ENCODE measurements around the gene PARD3.

Gene PARD3

GRCh38 chr10:34565934-34566333, 249.2 kb downstream of the PARD3 start:
- no peak overlapping the region for H3K27ac ChIP-seq (ENCODE audit: low read depth, low read length)
- no peak overlapping the region for H3K4me2 ChIP-seq (ENCODE audit: low read length)
- no peaks in the 10 kb centered on the region for H3K9me2 ChIP-seq (replicated peaks; ENCODE audit: control insufficient read depth, low read length)
- no peak for TF ChIP-seq CTCF (IDR thresholded peaks at IDR 0.05; ENCODE audit: low read depth, low read length, poor library complexity, severe bottlenecking)
- no peak for TF ChIP-seq EZH2phosphoT487 (IDR thresholded peaks at IDR 0.05; ENCODE audit: borderline replicate concordance, low read length)
- H3K79me2 ChIP-seq (ENCODE audit: control insufficient read depth, low read length), result no peaks in the 10 kb centered on the region
- H4K20me1 ChIP-seq (ENCODE audit: control insufficient read depth, insufficient read depth, low read depth, low read length), result no peaks in the 10 kb centered on the region
- H3K4me1 ChIP-seq (ENCODE audit: control insufficient read depth, low read length), result peaks cover 9% of the 10 kb centered on the region
- no peaks in the 10 kb centered on the region for H3K9me3 ChIP-seq (ENCODE audit: control insufficient read depth, insufficient read depth, low read length)
- H3K36me3 ChIP-seq (ENCODE audit: control insufficient read depth, low read length), result no peaks in the 10 kb centered on the region
- no peak overlapping the region for H3K4me3 ChIP-seq (ENCODE audit: low read length)
- H3K27me3 ChIP-seq (ENCODE audit: control insufficient read depth, low read length), result no peaks in the 10 kb centered on the region
- no peaks in the 10 kb centered on the region for H3F3A ChIP-seq (ENCODE audit: control insufficient read depth, insufficient read depth)

- no peaks in the 10 kb centered on the region for H3K4me1 ChIP-seq (ENCODE audit: control insufficient read depth, low read length)
- no peak overlapping the region for H3K4me3 ChIP-seq (ENCODE audit: low read length)
- no peaks in the 10 kb centered on the region for H3F3A ChIP-seq (ENCODE audit: control insufficient read depth, insufficient read depth)
- TF ChIP-seq EZH2phosphoT487 (IDR thresholded peaks at IDR 0.05; ENCODE audit: borderline replicate concordance, low read length) (no peak), CTCF (IDR thresholded peaks at IDR 0.05; ENCODE audit: low read depth, low read length, poor library complexity, severe bottlenecking) (no peak)
- no peak overlapping the region for H3K27ac ChIP-seq (ENCODE audit: low read depth, low read length)
- no peaks in the 10 kb centered on the region for H3K27me3 ChIP-seq (ENCODE audit: control insufficient read depth, low read length)
- no peaks in the 10 kb centered on the region for H3K9me2 ChIP-seq (replicated peaks; ENCODE audit: control insufficient read depth, low read length)
- H3K79me2 ChIP-seq (ENCODE audit: control insufficient read depth, low read length), result no peaks in the 10 kb centered on the region
- H3K4me2 ChIP-seq (ENCODE audit: low read length), result no peak overlapping the region
- H3K36me3 ChIP-seq (ENCODE audit: control insufficient read depth, low read length), result no peaks in the 10 kb centered on the region
- H4K20me1 ChIP-seq (ENCODE audit: control insufficient read depth, insufficient read depth, low read depth, low read length), result no peaks in the 10 kb centered on the region
- no peaks in the 10 kb centered on the region for H3K9me3 ChIP-seq (ENCODE audit: control insufficient read depth, insufficient read depth, low read length)
Measured at GRCh38 chr10:34558093-34558583, 257.0 kb downstream of the PARD3 start.

GRCh38 chr10:34557173-34557572, 257.9 kb downstream of the PARD3 start:
- H3F3A ChIP-seq (ENCODE audit: control insufficient read depth, insufficient read depth), result no peaks in the 10 kb centered on the region
- no peaks in the 10 kb centered on the region for H3K79me2 ChIP-seq (ENCODE audit: control insufficient read depth, low read length)
- H4K20me1 ChIP-seq (ENCODE audit: control insufficient read depth, insufficient read depth, low read depth, low read length), result no peaks in the 10 kb centered on the region
- H3K4me2 ChIP-seq (ENCODE audit: low read length), result no peak overlapping the region
- no peak overlapping the region for H3K27ac ChIP-seq (ENCODE audit: low read depth, low read length)
- no peaks in the 10 kb centered on the region for H3K27me3 ChIP-seq (ENCODE audit: control insufficient read depth, low read length)
- no peaks in the 10 kb centered on the region for H3K36me3 ChIP-seq (ENCODE audit: control insufficient read depth, low read length)
- no peak overlapping the region for H3K4me3 ChIP-seq (ENCODE audit: low read length)
- H3K9me2 ChIP-seq (replicated peaks; ENCODE audit: control insufficient read depth, low read length), result no peaks in the 10 kb centered on the region
- no peaks in the 10 kb centered on the region for H3K9me3 ChIP-seq (ENCODE audit: control insufficient read depth, insufficient read depth, low read length)
- no peaks in the 10 kb centered on the region for H3K4me1 ChIP-seq (ENCODE audit: control insufficient read depth, low read length)
- TF ChIP-seq EZH2phosphoT487 (IDR thresholded peaks at IDR 0.05; ENCODE audit: borderline replicate concordance, low read length) (no peak), CTCF (IDR thresholded peaks at IDR 0.05; ENCODE audit: low read depth, low read length, poor library complexity, severe bottlenecking) (no peak)
